Activated CD4-positive, alpha-beta T cell treated with anti-CD3 and anti-CD28 coated beads, Interleukin-2, amount 50 U/mL, for 16 hours (primary cell): ENCODE measurements around the gene HIVEP2.

Experiments
- DNase-seq: peaks from one replicate; pipeline ENCODE4 v3.0.0-alpha.2; 2020

The HIVEP2 gene

GRCh38 chr6:142887517-142887916, 57.5 kb downstream of the HIVEP2 start:
- no peak for DNase-seq

- peak; percentile 60 for DNase-seq
These were observed 58.4 kb downstream of the HIVEP2 start for GRCh38 chr6:142886431-142887170.

GRCh38 chr6:142885182-142885867, 59.7 kb downstream of the HIVEP2 start:
- peak; percentile 77 for DNase-seq

- DNase-seq = no peak
These were observed 60.6 kb downstream of the HIVEP2 start for GRCh38 chr6:142884214-142885035.

- DNase-seq = no peak
These were observed 62.0 kb downstream of the HIVEP2 start for GRCh38 chr6:142883011-142883410.

- DNase-seq = no peak
These were observed 63.2 kb downstream of the HIVEP2 start for GRCh38 chr6:142881761-142882160.

GRCh38 chr6:142881290-142881689, 63.7 kb downstream of the HIVEP2 start:
- no peak for DNase-seq

- DNase-seq = no peak
These were observed 64.8 kb downstream of the HIVEP2 start for GRCh38 chr6:142880201-142880600.

- no peak for DNase-seq
These were observed 65.4 kb downstream of the HIVEP2 start for GRCh38 chr6:142879527-142879926.

- DNase-seq = no peak
These were observed 65.9 kb downstream of the HIVEP2 start for GRCh38 chr6:142879076-142879475.

- DNase-seq = peak; percentile 72
These were observed 66.6 kb downstream of the HIVEP2 start for GRCh38 chr6:142878407-142878806.

- DNase-seq = no peak
These were observed 70.3 kb downstream of the HIVEP2 start for GRCh38 chr6:142874676-142875075.

GRCh38 chr6:142872376-142872775, 72.6 kb downstream of the HIVEP2 start:
- no peak for DNase-seq

- peak; percentile 85 for DNase-seq
These were observed 73.1 kb downstream of the HIVEP2 start for GRCh38 chr6:142871910-142872331.

- no peak for DNase-seq
These were observed 74.1 kb downstream of the HIVEP2 start for GRCh38 chr6:142870787-142871415.

GRCh38 chr6:142868917-142869316, 76.1 kb downstream of the HIVEP2 start:
- DNase-seq = no peak

GRCh38 chr6:142867988-142868812, 76.8 kb downstream of the HIVEP2 start:
- no peak for DNase-seq

GRCh38 chr6:142867355-142867801, 77.6 kb downstream of the HIVEP2 start:
- DNase-seq = no peak

- no peak for DNase-seq
These were observed 81.0 kb downstream of the HIVEP2 start for GRCh38 chr6:142863981-142864380.

- no peak for DNase-seq
These were observed 83.3 kb downstream of the HIVEP2 start for GRCh38 chr6:142861711-142862110.

GRCh38 chr6:142860498-142860897, 84.5 kb downstream of the HIVEP2 start:
- DNase-seq = no peak
